OCI-LY7 (cell line): ENCODE measurements around the gene C17orf78. TPM values are rescaled to one million over a fixed set of nuclear protein-coding genes. Genes with fewer than 3 reads are reported as not detected.
A peak's percentile ranks its signal among the peaks of the same experiment; 100 is the strongest.
"Not testable (repeated sequence)": the region's sequence is repeated elsewhere in the genome, so short reads cannot be mapped to it uniquely, and the experiment has no call there.

Source experiments
- BruUV-seq: library from RNA; stranded (reverse); fragments of 400-500 nt; replicated peaks from 2 replicates; lab custom pipeline; 2021; lab: Mats Ljungman, UMichigan
- CTCF ChIA-PET: fragments of 300-600 bp; sonication (Branson Sonifier 250); formaldehyde crosslinking; loops from one replicate; lab custom pipeline; 2022; ENCODE audit warnings: antibody characterized with exemption; ENCODE audit not compliant: unreplicated experiment; lab: Charles Lee
- POLR2A ChIA-PET: fragments of 300-600 bp; sonication (Branson Sonifier 250); formaldehyde crosslinking; loops from one replicate; lab custom pipeline; 2022; ENCODE audit warnings: antibody characterized with exemption; lab: Charles Lee
- DNase-seq: peaks from one replicate; pipeline ENCODE4 v3.0.0-alpha.2; 2015; ENCODE audit warnings: low spot score
- H2AFZ ChIP-seq: fragments of 200-600 bp; sonication (generic), shearing (Covaris generic); 2 replicates; pipeline ENCODE4 v1.6.1; 2014; ENCODE audit warnings: mild to moderate bottlenecking, antibody characterized with exemption, low read length, moderate library complexity
- H3K27ac ChIP-seq: fragments of 200-600 bp; sonication (generic); 2 replicates; pipeline ENCODE4 v1.5.1; 2014; ENCODE audit warnings: mixed run types, low read depth, mild to moderate bottlenecking, moderate library complexity, low read length, inconsistent platforms; ENCODE audit not compliant: poor library complexity, severe bottlenecking
- H3K36me3 ChIP-seq: fragments of 200-600 bp; sonication (generic); 2 replicates; pipeline ENCODE4 v1.6.1; 2014; ENCODE audit warnings: mild to moderate bottlenecking, antibody characterized with exemption, low read length, moderate library complexity, mixed read lengths; ENCODE audit not compliant: insufficient read depth
- H3K4me1 ChIP-seq: fragments of 200-600 bp; sonication (generic); 2 replicates; pipeline ENCODE4 v1.5.1; 2014; ENCODE audit warnings: mild to moderate bottlenecking, low read length; ENCODE audit not compliant: insufficient read depth, poor library complexity, severe bottlenecking
- H3K4me2 ChIP-seq: fragments of 200-600 bp; sonication (generic); 2 replicates; pipeline ENCODE4 v1.6.1; 2014; ENCODE audit warnings: mild to moderate bottlenecking, low read length
- H3K4me3 ChIP-seq: fragments of 200-600 bp; sonication (generic); 2 replicates; pipeline ENCODE4 v1.5.1; 2014; ENCODE audit warnings: mild to moderate bottlenecking, low read depth, low read length; ENCODE audit not compliant: poor library complexity, severe bottlenecking
- H3K79me2 ChIP-seq: fragments of 200-600 bp; sonication (generic); 2 replicates; pipeline ENCODE4 v1.6.1; 2016; ENCODE audit warnings: low read depth, mild to moderate bottlenecking, low read length, moderate library complexity, mixed read lengths; ENCODE audit not compliant: insufficient read depth
- H3K9me2 ChIP-seq: fragments of 200-600 bp; sonication (generic); 2 replicates; pipeline ENCODE4 v1.6.1; 2016; ENCODE audit warnings: mild to moderate bottlenecking, low read length, mixed read lengths; ENCODE audit not compliant: insufficient read depth
- H3K9me3 ChIP-seq: fragments of 200-600 bp; sonication (generic); 2 replicates; pipeline ENCODE4 v1.6.1; 2014; ENCODE audit warnings: mild to moderate bottlenecking, mixed run types, low read length, mixed read lengths
- H4K20me1 ChIP-seq: fragments of 200-600 bp; sonication (generic); 2 replicates; pipeline ENCODE4 v1.6.1; 2014; ENCODE audit warnings: mild to moderate bottlenecking, antibody characterized with exemption, low read length, moderate library complexity, mixed read lengths; ENCODE audit not compliant: insufficient read depth
- EZH2phosphoT487 ChIP-seq: fragments of 200-600 bp; sonication (generic); IDR thresholded peaks from 2 replicates; pipeline ENCODE4 v1.6.1; 2018; ENCODE audit warnings: low read depth, borderline replicate concordance, mild to moderate bottlenecking, mixed run types, antibody characterized with exemption, low read length, moderate library complexity, mixed read lengths
- intact Hi-C: fragments of 100-400 bp; cut with micrococcal nuclease; formaldehyde crosslinking; loops from one replicate; pipeline ENCODE4 v1.10.0; 2022; ENCODE audit not compliant: unreplicated experiment
- total RNA-seq, 2 experiments: library from RNA; depleted of rRNA in 1 of 2; stranded (reverse); fragments of >200 nt in 1 of 2; shearing (Covaris generic) in 1 of 2; gene quantifications; 2 replicates each; pipeline ENCODE4 v1.2.3, GENCODE V29; 2014 to 2022
- TF ChIP-seq, protein P1 (sequence below): fragments of 200-600 bp; sonication (generic); conservative IDR thresholded peaks from 2 replicates; pipeline ENCODE4 v1.5.1; 2014; ENCODE audit warnings: mild to moderate bottlenecking, antibody characterized with exemption, low read length, moderate library complexity, mixed read lengths

C17orf78 gene
- total RNA-seq, 2 experiments from 2014 or later, result not detected

DNA sequence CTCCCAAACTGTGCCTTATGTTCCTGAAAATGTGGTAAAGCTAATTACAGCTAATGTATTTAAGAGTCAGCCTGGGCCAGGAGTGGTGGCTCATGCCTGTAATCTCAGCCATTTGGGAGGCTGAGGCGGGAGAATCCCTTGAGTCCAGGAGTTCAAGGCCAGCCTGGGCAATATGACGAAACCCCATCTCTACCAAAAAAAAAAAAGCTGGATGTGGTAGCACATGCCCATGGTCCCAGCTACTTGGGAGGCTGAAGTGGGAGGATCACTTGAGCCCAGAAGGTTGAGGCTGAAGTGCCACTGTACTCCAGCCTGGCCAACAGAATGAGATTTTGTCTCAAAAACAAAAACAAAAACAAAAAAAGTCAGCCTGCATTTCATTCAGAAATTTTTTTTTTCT is 33.2 kb upstream of the C17orf78 start:
- POLR2A ChIA-PET, result interaction anchor here (0.6 kb wide), 2 partner anchors 124 to 174 kb away, joined by 4 read pairs; no protein-coding TSS in a partner anchor
- Histone ChIP-seq H4K20me1 (0 out of 2 replicates have a peak, but pooled peaks cover 3% of the 10 kb centered on the region), H3K27ac (no peak overlapping the region), H2AFZ (no peak overlapping the region), H3K4me1 (no peaks in the 10 kb centered on the region), H3K4me3 (no peak overlapping the region), H3K36me3 (peaks cover 61% of the 10 kb centered on the region), H3K4me2 (no peak overlapping the region), H3K9me3 (peaks cover 4% of the 10 kb centered on the region; the same call in 1 of the 2 replicates), H3K79me2 (peaks cover 30% of the 10 kb centered on the region), H3K9me2 (no peaks in the 10 kb centered on the region)
- intact Hi-C loops, result no loop called here
- DNase-seq, result no peak
- BruUV-seq, result no TSS peak
- CTCF ChIA-PET, result no interaction called here
- TF ChIP-seq EZH2phosphoT487, result no peak
- TF ChIP-seq, protein P1, sequence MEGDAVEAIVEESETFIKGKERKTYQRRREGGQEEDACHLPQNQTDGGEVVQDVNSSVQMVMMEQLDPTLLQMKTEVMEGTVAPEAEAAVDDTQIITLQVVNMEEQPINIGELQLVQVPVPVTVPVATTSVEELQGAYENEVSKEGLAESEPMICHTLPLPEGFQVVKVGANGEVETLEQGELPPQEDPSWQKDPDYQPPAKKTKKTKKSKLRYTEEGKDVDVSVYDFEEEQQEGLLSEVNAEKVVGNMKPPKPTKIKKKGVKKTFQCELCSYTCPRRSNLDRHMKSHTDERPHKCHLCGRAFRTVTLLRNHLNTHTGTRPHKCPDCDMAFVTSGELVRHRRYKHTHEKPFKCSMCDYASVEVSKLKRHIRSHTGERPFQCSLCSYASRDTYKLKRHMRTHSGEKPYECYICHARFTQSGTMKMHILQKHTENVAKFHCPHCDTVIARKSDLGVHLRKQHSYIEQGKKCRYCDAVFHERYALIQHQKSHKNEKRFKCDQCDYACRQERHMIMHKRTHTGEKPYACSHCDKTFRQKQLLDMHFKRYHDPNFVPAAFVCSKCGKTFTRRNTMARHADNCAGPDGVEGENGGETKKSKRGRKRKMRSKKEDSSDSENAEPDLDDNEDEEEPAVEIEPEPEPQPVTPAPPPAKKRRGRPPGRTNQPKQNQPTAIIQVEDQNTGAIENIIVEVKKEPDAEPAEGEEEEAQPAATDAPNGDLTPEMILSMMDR, result no peak

DNA sequence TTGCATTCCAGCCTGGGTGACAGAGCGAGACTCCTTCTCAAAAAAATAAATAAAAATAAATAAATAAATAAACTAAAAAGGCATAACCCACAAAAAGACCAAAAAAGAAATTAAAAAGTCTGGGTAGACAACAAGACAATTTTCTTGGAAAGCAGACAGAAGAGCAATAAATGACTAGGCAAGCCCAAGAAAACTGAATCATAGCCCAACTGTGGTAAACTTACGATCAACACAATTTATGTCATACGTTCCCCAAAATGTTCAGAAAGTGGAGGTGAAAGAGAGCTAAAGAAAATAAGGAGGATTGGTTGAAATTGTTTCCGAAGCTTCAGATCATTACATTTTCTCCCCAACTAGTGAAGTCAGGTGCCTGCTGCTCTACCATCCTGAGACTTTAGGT is 31.3 kb upstream of the C17orf78 start:
- peaks cover 4% of the 10 kb centered on the region; the same call in 1 of the 2 replicates for H3K9me3 ChIP-seq
- no peak for DNase-seq
- intact Hi-C loops, result no loop called here
- no peak overlapping the region for H3K4me2 ChIP-seq
- H4K20me1 ChIP-seq, result 0 out of 2 replicates have a peak, but pooled peaks cover 3% of the 10 kb centered on the region
- H3K4me1 ChIP-seq, result no peaks in the 10 kb centered on the region
- no peaks in the 10 kb centered on the region for H3K9me2 ChIP-seq
- CTCF ChIA-PET, result no interaction called here
- no peak overlapping the region for H3K27ac ChIP-seq
- no peak for TF ChIP-seq EZH2phosphoT487
- TF ChIP-seq, protein P1, result no peak
- H3K4me3 ChIP-seq, result no peak overlapping the region
- peaks cover 36% of the 10 kb centered on the region for H3K79me2 ChIP-seq
- no TSS peak for BruUV-seq
- POLR2A ChIA-PET, result no interaction called here
- no peak overlapping the region for H2AFZ ChIP-seq
- peaks cover 59% of the 10 kb centered on the region for H3K36me3 ChIP-seq

DNA sequence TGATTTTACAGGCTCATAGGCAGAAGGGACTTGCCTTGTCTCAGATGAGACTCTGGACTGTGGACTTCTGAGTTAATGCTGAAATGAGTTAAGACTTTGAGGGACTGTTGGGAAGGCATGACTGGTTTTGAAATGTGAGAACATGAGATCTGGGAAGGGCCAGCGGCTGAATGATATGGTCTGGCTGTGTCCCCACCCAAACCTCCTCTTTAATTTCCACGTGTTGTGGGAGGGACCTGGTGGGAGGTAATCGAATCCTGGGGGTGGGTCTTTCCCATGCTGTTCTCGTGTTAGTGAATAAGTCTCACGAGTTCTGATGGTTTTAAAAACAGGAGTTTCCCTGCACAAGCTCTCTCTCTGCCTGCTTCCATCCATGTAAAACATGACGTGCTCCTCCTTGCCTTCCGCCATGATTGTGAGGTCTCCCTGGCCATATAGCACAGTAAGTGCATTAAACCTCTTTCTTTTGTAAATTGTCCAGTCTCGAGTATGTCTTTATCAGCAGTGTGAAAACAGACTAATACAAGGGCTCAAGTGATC is 28.9 kb upstream of the C17orf78 start:
- intact Hi-C loops, H2AFZ ChIP-seq, BruUV-seq, H3K4me3 ChIP-seq, H3K27ac ChIP-seq, H3K9me3 ChIP-seq, POLR2A ChIA-PET, H3K4me1 ChIP-seq, H3K9me2 ChIP-seq, H4K20me1 ChIP-seq, CTCF ChIA-PET, H3K4me2 ChIP-seq, DNase-seq: not testable (repeated sequence)
- Histone ChIP-seq H3K79me2 (peaks cover 44% of the 10 kb centered on the region), H3K36me3 (peaks cover 54% of the 10 kb centered on the region)

DNA sequence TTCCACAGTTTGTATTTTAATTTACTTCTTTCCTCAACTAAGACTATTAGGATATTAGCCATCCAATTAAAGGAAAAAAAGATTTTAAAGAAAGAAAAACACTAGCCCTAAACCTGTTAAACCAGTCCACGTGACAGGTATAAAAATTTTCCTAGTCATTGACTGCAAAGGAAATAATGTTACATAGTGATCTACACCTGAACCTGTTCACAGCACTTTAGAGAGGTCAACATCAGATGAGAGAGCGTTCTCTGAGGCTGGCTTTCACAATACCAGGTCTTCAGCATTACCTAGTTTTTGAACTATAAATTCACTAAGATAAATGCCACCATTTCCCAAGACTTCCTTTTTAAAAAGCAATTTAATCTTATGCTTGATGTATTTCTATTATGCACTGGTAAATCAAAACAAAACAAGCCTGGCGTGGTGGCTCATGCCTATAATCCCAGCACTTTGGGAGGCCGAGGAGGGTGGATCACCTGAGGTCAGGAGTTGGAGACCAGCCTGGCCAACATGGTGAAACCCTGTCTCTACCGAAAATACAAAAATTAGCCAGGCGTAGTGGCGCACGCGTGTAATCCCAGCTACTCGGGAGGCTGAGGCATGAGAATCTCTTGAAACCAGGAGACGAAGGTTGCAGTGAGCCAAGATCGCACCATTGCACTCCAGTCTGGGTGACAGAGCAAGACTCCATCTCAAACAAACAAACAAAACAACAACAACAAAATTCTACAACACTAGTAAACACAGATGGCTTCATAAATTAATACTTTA is 18.8 kb upstream of the C17orf78 start:
- H3K27ac ChIP-seq, H3K9me2 ChIP-seq, H3K9me3 ChIP-seq, BruUV-seq, H4K20me1 ChIP-seq, DNase-seq, H2AFZ ChIP-seq, CTCF ChIA-PET: not testable (repeated sequence)
- Histone ChIP-seq H3K4me1 (peaks cover 28% of the 10 kb centered on the region), H3K4me3 (peak overlapping the region; percentile 78), H3K36me3 (peaks cover 35% of the 10 kb centered on the region), H3K79me2 (peaks cover 65% of the 10 kb centered on the region), H3K4me2 (peak overlapping the region; percentile 96)
- intact Hi-C loops, result loop anchor here (5.0 kb wide), 4 partner anchors 130 to 805 kb away; partner anchors contain the start of genes AATF, DUSP14 and SYNRG
- POLR2A ChIA-PET, result interaction anchor here (1.4 kb wide), 1 partner anchor 17 kb away, joined by 3 read pairs; no protein-coding TSS in a partner anchor
